NCI-H345 treated with DMSO at 0.1 percent for 48 hours (cell line): Measurements from ENCODE around the gene NUMBL.

Experiments
- DNase-seq: peaks from one replicate; lab custom pipeline; 2025; ENCODE audit not compliant: unreplicated experiment; lab: John Stamatoyannopoulos, UW

The NUMBL gene

DNA sequence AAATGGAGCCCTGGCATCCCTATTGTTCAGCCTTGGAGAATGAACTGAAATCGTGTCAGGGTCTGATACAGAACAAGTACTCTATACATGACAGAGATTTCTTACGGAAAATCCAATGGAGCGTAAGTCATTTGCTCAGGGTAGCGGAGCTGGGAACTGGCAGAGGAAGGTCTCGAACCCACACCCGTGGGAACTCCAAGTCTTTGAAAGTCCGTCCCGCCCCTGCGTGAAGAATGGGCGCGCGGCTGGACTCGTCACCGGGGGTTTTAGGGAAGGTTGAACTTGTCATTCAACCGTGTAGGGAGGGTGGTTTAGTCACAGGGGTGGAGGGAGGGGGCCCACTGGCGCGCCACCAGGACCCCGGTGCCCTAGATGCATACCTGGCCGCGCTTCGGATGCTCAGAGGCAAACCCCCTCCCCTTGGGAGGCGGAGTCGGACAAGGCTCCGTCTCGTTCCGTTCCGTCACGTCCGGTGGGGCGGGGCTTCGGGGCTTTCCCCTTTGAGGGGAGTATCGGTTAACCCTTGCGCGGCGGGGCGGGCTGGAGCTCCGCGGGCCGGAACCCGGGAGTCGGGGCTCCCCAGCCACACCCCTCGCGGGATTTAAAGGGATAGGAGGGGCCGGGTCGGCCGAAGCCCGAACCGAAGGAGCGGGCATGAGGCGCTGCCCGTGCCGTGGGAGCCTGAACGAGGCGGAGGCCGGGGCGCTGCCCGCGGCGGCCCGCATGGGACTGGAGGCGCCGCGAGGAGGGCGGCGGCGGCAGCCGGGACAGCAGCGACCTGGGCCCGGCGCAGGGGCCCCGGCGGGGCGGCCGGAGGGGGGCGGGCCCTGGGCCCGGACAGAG lies 26.3 kb upstream of the NUMBL start, which contains the start of the genes COQ8B and ITPKC:
COQ8B (minus strand) TSS at position 405 of the 843 bp plus-strand sequence. CDS start 2,254 bp downstream, outside the sequence.
ITPKC (plus strand) TSS at position 631 of the 843 bp plus-strand sequence; CDS start at position 655, 24 bp downstream.
- DNase-seq, result peak; percentile 99

DNA sequence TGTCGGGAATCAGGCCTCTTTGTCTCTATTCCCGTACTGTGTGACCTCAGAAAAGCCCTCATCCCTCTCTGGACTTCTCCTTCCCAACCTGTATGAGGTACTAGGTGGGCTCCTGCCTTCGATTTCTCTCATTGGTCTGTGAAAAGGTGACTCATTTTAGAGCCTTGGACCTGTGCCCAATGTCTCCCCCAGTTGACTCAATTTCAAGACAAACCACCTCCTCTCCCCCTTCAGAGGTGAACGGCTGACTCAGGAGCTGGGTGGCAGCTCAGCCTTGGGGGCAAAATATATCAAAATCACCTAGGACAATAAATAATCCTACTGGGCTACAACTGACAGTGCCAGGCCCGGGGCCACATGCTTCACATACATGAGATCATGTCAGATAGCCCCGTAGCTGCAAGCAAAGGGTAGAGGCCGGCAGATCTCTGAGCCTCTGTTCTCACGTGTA lies 25.6 kb upstream of the NUMBL start:
- DNase-seq, result peak; percentile 73

DNA sequence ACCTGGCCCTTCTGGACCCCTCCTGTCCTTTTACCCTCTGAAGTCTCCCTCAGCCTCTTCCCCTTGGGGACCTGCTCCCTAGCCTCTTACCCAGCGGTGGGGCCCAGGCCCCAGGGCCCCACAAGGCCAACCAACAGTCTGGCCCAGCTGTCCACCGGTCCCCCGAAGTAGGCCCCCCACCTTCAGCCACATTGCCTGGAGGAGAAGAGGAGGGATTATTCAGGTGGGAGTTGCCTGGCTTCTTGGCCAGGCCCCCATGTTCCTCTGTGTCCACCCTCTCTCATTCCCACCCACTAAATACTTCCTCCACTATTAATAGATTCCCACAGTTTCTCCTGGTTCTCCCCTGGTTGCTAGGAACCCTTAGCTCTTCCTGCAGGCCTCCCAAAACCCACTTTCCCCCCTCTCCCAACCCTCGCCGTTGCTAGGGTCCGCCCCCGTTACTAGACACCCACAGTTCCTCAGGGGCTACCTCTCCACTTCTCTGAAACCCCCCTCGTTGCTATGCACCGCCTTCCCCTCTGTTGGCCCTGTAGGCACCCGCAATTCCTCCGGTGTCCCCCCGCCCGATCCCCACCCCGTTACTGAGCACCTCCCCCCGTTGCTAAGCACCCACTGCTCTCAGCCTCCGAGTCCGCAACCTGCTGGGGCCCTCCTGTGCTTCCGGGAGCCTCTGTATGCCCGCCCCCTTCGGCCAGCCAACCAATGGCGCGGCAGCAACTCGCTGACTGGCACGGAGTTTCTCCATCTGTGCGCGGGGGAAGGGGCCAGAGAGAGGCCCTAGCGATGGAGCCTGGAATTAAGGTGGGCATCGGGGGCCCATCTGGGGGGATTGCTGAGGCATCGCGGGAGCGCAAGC lies 24.2 kb upstream of the NUMBL start:
- DNase-seq, result peak; percentile 99

GRCh38 chr19:40713939-40714338 lies 23.5 kb upstream of the NUMBL start:
- no peak for DNase-seq

DNA sequence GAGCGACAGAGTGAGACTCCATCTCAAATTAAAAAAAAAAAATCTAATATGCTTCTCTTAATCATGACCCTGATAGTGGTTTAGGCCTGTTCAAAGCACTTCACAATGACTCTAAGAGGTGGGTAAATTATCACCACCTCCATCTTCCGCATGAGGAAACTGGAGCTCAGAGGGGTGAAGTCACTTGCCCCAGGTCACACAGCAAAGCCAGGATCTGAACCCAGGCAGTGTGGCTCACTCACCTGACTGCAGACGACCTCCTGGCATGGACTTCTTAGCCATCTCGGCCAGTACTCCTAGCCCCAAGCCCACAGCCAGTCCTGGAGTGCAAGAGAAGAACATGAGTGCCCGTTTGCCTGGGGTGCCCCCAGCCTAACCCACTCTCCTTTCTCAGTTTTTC lies 19.4 kb upstream of the NUMBL start:
- no peak for DNase-seq

DNA sequence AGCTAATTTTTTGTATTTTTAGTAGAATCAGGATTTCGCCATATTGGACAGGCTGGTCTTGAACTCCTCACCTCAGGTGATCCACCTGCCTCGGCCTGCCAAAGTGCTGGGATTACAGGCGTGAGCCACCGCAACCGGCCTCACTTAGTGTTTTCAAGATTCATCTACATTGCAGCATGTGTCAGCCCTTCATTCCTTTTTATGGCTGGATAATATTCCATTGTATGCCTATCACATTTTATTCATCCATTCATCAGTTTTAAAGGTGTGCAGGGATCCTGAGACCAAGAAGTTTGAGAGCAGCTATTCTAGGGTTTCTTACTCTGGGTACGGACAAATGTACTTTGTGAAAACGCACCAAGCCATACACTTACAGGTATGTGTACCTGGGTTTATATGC lies 17.2 kb upstream of the NUMBL start:
- DNase-seq, result no peak

DNA sequence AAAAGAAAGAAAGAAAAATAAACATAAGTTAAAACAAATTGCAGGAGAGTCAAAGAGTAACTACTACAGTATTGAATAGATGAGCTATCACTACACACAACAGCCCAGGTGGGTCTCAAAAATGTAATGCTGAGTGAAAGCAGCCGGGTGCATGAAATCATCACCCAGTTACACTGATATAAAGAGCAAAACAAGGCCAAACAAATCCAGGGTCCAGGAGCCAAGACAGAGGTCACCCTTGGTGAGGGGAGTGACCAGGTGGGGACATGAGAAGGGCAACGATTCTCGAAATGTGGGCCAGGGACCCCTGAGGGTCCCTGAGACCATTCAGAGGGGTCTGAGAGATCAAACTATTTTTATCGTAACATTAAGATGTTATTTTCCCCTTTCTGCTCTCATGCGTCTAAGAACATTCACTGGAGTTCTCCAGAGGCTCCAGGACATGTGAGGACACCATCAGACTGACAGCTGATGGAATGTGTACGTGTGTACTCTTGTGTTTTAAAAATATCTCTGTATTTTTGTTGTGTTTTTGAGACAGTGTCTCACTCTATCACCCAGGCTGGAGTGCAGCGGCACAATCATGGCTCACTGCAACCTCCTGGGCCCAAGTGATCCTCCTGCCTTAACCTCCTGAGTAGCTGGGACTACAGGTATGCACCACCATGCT lies 15.6 kb upstream of the NUMBL start:
- DNase-seq, result no peak

DNA sequence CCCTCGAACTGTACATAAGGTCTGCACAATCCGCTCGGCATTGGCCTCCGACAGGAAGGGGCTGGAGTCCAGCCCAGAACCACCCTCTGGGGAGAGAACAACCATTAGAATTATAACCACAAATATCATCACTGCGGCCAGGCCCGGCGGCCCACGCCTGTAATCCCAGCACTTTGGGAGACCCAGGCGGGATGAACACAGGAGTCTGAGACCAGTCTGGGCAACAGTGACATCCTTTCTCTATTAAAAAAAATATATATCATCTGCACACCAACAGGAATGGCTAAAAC lies 14.9 kb upstream of the NUMBL start:
- DNase-seq, result no peak

- DNase-seq, result no peak
These were observed 14.3 kb upstream of the NUMBL start for GRCh38 chr19:40704491-40705361.

DNA sequence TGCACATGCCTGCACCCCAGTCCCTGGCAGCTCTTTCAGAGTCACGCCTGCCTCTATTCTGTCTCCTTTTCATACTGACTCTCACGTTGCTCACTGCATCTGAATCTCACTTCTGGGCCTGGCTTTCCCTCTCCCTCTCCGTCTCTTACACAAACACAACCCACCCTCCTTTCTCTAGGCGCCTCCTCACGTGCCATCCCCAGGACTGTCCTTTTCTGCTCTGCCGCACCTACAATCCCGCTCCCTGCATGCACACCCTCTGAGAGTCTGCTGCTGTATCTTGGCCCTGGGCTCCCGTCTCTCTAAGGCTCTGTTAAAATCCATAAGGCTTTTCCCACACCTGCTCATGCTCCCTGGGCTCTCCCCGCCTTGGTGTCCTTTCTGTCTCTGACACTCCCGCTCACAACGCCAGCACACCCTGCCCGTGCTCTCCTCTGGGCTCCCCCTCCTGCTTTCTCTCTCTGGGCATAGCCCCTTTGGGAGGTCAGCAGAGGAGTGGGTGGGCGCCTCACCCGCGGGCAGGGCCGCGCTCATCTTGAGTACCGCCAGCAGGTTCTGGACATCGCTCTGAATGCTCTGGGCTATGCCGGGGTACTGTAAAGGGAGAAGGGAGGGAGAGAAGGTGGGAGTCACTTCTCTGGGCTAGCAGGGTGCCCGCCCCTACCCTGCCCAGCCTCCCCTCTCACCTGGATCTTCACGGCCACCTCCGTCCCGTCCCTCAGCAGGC lies 12.7 kb upstream of the NUMBL start:
- no peak for DNase-seq

DNA sequence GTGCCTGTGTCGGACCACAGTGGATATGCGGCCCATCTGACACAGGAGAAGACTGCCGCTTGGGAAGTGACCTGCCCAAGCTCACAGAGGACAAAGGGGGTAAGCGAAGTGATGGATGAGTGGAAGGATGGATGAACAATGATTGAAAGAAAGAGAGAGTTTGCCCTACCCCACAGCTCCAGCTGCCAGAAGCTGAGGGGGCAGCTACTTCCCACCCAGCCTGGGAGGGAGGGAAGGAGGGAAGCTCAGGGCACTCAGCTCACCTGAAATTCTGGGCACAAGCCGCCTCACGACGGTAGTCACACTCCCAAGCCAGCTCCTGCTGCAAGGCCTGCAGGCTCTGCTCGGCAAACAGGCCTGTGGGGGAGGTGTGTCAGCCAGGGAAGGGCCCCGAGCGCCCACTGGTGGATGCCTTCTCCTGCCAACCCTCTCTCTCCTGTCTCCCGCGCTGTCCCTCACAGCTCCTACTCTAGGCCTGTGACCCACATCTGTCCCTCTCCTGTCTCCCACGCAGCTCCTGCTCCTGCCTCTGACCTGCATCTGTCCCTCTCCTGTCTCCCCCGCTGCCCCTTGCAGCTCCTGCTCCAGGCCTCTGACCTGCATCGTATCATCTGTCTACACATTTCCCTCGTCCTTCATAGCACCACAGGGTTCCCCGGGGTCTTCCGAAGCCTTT lies 12.0 kb upstream of the NUMBL start:
- no peak for DNase-seq

DNA sequence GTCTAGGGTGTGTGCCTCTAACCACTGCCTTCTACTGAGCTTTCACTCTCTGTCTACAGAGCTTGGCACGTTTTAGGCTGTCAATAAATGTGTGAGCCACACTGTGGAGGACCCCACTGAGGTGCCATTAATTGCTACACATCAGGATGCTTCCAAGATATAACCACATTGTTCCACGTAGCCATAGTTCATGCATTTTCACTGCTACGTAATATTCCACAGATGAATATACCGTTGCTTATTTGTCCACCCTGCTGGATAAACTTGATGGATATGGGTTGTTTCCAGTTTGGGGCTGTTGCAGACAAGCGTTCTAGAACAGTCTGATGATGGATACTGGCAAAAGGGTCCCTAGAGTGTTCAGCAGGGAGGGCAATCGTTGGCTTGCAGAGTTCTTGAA lies 11.3 kb upstream of the NUMBL start:
- no peak for DNase-seq

DNA sequence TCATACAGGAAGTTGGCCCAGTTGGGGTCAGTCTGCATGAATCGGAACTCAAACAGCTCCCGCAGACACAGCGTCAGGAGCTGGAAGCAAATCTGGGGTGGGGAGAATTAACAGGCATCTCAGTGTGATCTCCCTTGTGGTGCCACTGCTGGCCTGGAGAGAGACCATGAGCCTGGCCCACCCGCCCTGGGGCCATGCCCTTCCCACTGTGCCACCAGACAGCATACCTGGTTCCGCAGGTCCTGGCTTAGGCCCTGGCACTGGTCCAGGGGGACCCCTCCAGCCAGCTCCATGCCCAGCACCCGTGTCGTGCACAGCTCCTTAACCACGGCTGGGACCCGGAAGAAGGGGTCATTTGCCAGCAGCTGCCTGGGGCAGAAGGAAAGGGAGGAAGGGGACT lies 9.6 kb upstream of the NUMBL start:
- no peak for DNase-seq

DNA sequence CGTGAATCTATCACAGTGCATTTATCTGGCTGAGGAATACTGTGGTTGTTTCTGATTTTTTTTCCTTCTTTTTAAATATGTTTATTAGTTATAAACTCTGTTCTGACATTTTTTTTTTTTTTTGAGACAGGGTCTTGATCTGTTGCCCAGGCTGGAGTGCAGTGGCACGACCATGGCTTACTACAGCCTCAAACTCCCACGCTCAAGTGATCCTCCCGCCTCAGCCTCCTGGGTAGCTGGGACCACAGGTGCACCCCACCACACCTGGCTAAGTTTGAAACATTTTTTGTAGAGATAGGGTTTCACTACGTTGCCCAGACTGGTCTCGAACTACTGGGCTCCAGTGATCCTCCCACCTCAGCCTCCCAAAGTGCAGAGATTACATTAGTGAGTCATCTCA lies 6.6 kb upstream of the NUMBL start:
- no peak for DNase-seq

GRCh38 chr19:40695881-40696280 lies 5.4 kb upstream of the NUMBL start:
- no peak for DNase-seq

DNA sequence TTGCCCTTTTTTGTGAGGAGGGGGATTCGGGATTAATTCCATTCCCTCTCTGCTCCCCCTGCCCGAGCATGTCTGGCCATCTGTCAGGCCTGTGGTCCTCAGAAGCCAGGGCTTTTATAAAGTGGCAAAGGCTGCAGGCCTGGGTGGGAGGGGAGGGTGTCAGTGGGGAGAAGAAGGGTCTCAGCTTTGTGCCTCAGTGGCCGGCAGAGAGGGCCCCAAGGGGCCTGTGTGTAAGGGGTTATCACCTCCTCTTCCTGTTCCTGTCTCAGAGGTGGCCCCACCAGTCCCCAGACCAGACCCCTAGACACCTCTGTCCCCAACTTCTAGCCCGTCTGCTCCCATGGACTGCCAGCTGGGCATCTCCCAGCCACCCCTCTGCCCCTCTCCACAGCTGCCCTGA lies 3.4 kb upstream of the NUMBL start:
- no peak for DNase-seq

DNA sequence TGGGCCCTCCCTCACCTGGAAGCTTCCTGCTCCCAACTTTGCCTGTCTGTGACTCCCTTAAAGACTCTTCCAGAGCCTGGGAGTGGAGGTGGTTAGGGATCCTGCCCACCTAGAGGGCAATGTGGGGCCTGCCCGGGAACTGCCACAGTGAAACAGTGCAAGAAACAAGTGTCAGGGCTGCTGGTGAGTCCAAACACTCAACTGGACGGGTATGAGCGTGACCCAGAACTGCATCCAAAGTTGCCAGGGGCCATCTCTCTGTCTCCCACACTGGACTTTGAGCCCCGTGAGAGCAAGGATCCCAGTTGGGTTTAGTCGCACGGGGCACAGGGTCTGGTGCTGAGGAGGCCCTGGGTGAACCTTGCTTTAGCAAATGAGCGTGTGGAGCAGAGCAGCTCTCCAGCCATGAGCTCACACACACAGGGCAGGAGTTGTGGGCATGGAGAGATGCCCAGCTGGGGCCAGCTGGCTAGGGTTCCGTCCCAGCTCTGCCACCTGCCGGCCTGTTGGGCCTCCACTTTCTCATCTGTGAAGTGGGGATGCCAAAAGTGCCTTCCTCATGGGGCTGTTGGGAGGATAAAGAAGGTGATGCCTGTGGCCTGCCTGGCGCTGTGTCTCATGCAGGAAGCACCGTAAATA lies 2.8 kb upstream of the NUMBL start:
- no peak for DNase-seq

- no peak for DNase-seq
These were observed 1.7 kb upstream of the NUMBL start for GRCh38 chr19:40692212-40692551.
